Esophagus muscularis mucosa (tissue), 4 donors: ENCODE data around the gene TPO. TPM values are rescaled to one million over a fixed set of nuclear protein-coding genes. Genes with fewer than 3 reads are reported as not detected.
"Not testable (repeated sequence)": the region's sequence is repeated elsewhere in the genome, so short reads cannot be mapped to it uniquely, and the experiment has no call there.

Experiments
- DNase-seq: peaks from one replicate; pipeline ENCODE4 v3.0.0-alpha.2; 2017; ENCODE audit errors: extremely low spot score
- H3K27ac ChIP-seq, 4 donors: fragments of 200-600 bp; sonication (generic); replicated peaks in 1 of 4; 1 replicate in 3 of 4; 2 replicates in 1 of 4; pipeline ENCODE4 v1.5.1; 2016 to 2019; ENCODE audit warnings: mild to moderate bottlenecking in 1 of 4
- H3K27me3 ChIP-seq, 4 donors: fragments of 200-600 bp; sonication (generic); one replicate each; pipeline versions ENCODE4 v1.5.1 to v1.6.0; 2016 to 2019
- H3K36me3 ChIP-seq, 4 donors: fragments of 200-600 bp; sonication (generic); one replicate each; pipeline ENCODE4 v1.5.1; 2016 to 2019
- H3K4me1 ChIP-seq, 4 donors: fragments of 200-600 bp; sonication (generic); one replicate each; pipeline ENCODE4 v1.5.1; 2016 to 2019
- H3K4me3 ChIP-seq, 4 donors: fragments of 200-600 bp; sonication (generic); 1 replicate in 2 of 4; 2 replicates in 2 of 4; pipeline ENCODE4 v1.5.1; 2016 to 2019; ENCODE audit warnings: mild to moderate bottlenecking in 4 of 4, moderate library complexity in 1 of 4
- H3K9me3 ChIP-seq, 4 donors: fragments of 200-600 bp; sonication (generic); 1 replicate in 3 of 4; 2 replicates in 1 of 4; pipeline ENCODE4 v1.5.1; 2016 to 2019
- CTCF ChIP-seq, 3 experiments: fragments of 200-600 bp in 2 of 3; fragments of 450-650 bp in 1 of 3; sonication (generic) in 2 of 3; IDR thresholded peaks; one replicate each; pipeline ENCODE4 v1.5.1; 2017 to 2019; ENCODE audit warnings: antibody characterized with exemption in 3 of 3, mild to moderate bottlenecking in 2 of 3, moderate library complexity in 1 of 3
- EP300 ChIP-seq: sonication (generic); formaldehyde crosslinking; IDR thresholded peaks from one replicate; pipeline ENCODE4 v1.6.1; 2017; ENCODE audit warnings: antibody characterized with exemption
- POLR2A ChIP-seq: fragments of 450-650 bp; IDR thresholded peaks from one replicate; pipeline ENCODE4 v1.6.1; 2017; ENCODE audit warnings: antibody characterized with exemption, moderate library complexity, mild to moderate bottlenecking, low read depth
- POLR2AphosphoS5 ChIP-seq, 2 donors: sonication (generic); formaldehyde crosslinking; IDR thresholded peaks; one replicate each; pipeline ENCODE4 v1.6.1; 2017; ENCODE audit warnings: antibody characterized with exemption in 2 of 2
- WGBS: methylation state at CpG from one replicate; pipeline ENCODE4 v1.1.5; 2018; 5-methylcytosine and 5-hydroxymethylcytosine counted together
- intact Hi-C: fragments of 100-400 bp; cut with DNase I; formaldehyde crosslinking; loops from one replicate; pipeline ENCODE4 v1.15.1; 2023
- total RNA-seq, 4 donors: library from RNA; depleted of rRNA; stranded (reverse); fragments of >200 nt; gene quantifications; one replicate each; pipeline versions ENCODE4 v1.1.0 to v1.2.1, GENCODE V29; 2016

Gene TPO
- total RNA-seq, 4 donors from 2014 or later = 7.1 to 18.4 (median 10.4) TPM

GRCh38 chr2:1569879-1570450, 156.7 kb downstream of the TPO start:
- no peak overlapping the region for H3K27ac ChIP-seq
- H3K4me3 ChIP-seq = no peak overlapping the region
- H3K4me1 ChIP-seq = peaks cover 0 to 6% (median 1%) of the 10 kb centered on the region in 4 donors
- H3K36me3 ChIP-seq = no peaks in the 10 kb centered on the region
- 81% methylated on average over 10 of the region's 10 CpGs for WGBS
- H3K27me3 ChIP-seq = peaks cover 0 to 27% (median 0%) of the 10 kb centered on the region in 4 donors
- TF ChIP-seq EP300 = no peak
- TF ChIP-seq POLR2AphosphoS5 (IDR thresholded peaks at IDR 0.05) = no peak
- no peak for TF ChIP-seq CTCF (IDR thresholded peaks at IDR 0.05)
- TF ChIP-seq POLR2A = no peak
- H3K9me3 ChIP-seq = no peaks in the 10 kb centered on the region
- DNase-seq = no peak
- intact Hi-C loops = no loop called here

- WGBS = 80% methylated on average over 16 of the region's 17 CpGs
- Histone ChIP-seq H3K4me1 (peaks cover 0 to 6% (median 1%) of the 10 kb centered on the region in 4 donors), H3K27me3 (peaks cover 0 to 27% (median 0%) of the 10 kb centered on the region in 4 donors), H3K27ac (no peak overlapping the region), H3K9me3 (no peaks in the 10 kb centered on the region), H3K36me3 (no peaks in the 10 kb centered on the region), H3K4me3 (no peak overlapping the region)
- intact Hi-C loops = no loop called here
- DNase-seq = no peak
- no peak for TF ChIP-seq EP300
- no peak for TF ChIP-seq CTCF (IDR thresholded peaks at IDR 0.05)
- no peak for TF ChIP-seq POLR2A
- TF ChIP-seq POLR2AphosphoS5 (IDR thresholded peaks at IDR 0.05) = no peak
These were observed 158.5 kb downstream of the TPO start for GRCh38 chr2:1571477-1572417.

DNA sequence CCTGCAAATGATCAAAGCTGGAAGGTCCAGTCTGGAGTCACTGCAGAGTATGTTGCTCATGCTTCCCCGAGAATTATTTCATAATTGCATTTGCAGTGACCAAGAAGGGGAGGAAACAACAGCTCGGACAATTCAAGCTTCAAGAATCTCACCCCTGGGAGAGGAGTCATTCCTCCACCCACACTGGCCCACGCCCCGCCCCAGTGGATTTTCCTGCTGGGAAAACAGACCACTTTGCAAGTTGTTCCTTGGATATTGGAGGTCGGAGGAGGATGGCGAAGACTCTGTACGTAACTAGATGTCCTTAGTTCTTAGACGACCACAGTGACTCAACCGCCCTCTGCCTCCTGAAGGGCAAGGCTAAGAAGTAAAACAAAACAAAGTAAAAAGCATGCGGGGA, 159.4 kb downstream of the TPO start:
- peaks cover 0 to 27% (median 0%) of the 10 kb centered on the region in 4 donors for H3K27me3 ChIP-seq
- H3K4me1 ChIP-seq = peaks cover 0 to 6% (median 1%) of the 10 kb centered on the region in 4 donors
- TF ChIP-seq CTCF (IDR thresholded peaks at IDR 0.05) = no peak
- TF ChIP-seq POLR2A = no peak
- TF ChIP-seq EP300 = no peak
- TF ChIP-seq POLR2AphosphoS5 (IDR thresholded peaks at IDR 0.05) = no peak
- intact Hi-C loops = no loop called here
- H3K4me3 ChIP-seq = no peak overlapping the region
- H3K9me3 ChIP-seq = no peaks in the 10 kb centered on the region
- WGBS = 85% methylated on average over 10 of the region's 10 CpGs
- H3K36me3 ChIP-seq = no peaks in the 10 kb centered on the region
- DNase-seq = no peak
- no peak overlapping the region for H3K27ac ChIP-seq

GRCh38 chr2:1577846-1578245, 164.6 kb downstream of the TPO start:
- DNase-seq = no peak
- WGBS = 77% methylated on average over 5 of the region's 5 CpGs

GRCh38 chr2:1581257-1581964, 168.1 kb downstream of the TPO start:
- H3K4me3 ChIP-seq, H3K36me3 ChIP-seq, H3K27ac ChIP-seq, H3K4me1 ChIP-seq, H3K27me3 ChIP-seq, H3K9me3 ChIP-seq, intact Hi-C loops, DNase-seq: not testable (repeated sequence)
- 82% methylated on average over 14 of the region's 19 CpGs for WGBS

More at GRCh38 chr2:1577846-1578245, 164.6 kb downstream of the TPO start:
- Histone ChIP-seq H3K4me3 (no peak overlapping the region), H3K9me3 (no peaks in the 10 kb centered on the region), H3K27ac (no peak overlapping the region), H3K4me1 (no peaks in the 10 kb centered on the region), H3K36me3 (no peaks in the 10 kb centered on the region), H3K27me3 (peaks cover 0 to 4% (median 0%) of the 10 kb centered on the region in 4 donors)
- intact Hi-C loops = no loop called here
- TF ChIP-seq POLR2AphosphoS5 (IDR thresholded peaks at IDR 0.05) (no peak), POLR2A (no peak), EP300 (no peak), CTCF (IDR thresholded peaks at IDR 0.05) (no peak)
